SK-MEL-5 (cell line): ENCODE data around the gene GPR78. TPM values are rescaled to one million over a fixed set of nuclear protein-coding genes. Genes with fewer than 3 reads are reported as not detected.

ENCODE experiments used
- DNase-seq: peaks from one replicate; pipeline ENCODE4 v3.0.0-alpha.2; 2016; ENCODE audit warnings: low read depth, low spot score
- in situ Hi-C: cut with HindIII; loops from 2 replicates; pipeline ENCODE4 v1.10.0; 2016; ENCODE audit warnings: low sequenced_read_pairs, high pct_unique_total_duplicates, low pct_unique_long_range_greater_than_20kb
- total RNA-seq: library from RNA; depleted of rRNA; stranded (reverse); fragments of >200 nt; shearing (Covaris generic); gene quantifications from 2 replicates; pipeline ENCODE4 v1.2.3, GENCODE V29; 2014

GPR78 gene
- total RNA-seq, 1 experiment from 2014 or later, result not detected

GRCh38 chr4:8578717-8579116 lies 1.5 kb upstream of the GPR78 start:
- in situ Hi-C loops, result no loop called here
- no peak for DNase-seq

DNA sequence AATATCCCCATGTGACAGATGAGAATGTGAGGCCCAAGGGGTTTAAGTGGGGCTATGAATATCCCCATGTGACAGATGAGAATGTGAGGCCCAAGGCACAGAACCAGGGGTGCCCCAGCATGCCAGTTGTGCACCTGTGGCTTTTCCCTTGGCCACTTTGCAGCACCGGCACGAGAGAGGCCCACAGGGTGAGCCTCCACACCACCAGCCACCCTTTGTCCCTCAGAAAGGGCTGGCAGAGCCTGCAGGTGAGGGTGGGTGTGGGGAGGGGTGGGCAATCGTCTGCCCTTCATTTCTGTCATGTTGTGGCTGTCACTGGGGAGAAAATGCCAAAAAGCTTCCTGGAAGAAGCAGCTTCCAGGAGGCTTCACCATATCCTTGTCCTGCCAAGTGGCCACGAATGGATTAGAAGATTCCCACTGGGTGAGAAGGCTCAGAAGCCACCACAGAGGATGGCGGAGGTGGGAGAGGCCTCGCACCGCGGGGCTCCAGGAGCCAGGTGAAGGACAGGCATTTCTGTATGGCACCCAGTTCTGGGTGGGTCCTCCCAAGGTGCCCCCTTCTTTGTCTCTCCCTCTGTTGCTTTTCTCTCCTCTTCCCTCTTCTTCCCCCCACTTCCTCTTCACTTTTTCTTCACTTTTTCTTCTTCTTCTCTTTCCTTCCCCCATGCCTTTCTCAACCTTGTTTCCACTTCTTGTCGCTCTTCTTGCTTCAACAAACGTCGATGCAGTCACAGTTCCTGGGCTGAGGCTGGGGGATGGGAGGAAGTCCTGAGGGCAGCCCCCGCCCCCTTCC lies 469 bp upstream of the GPR78 start:
- in situ Hi-C loops, result no loop called here
- DNase-seq, result no peak

DNA sequence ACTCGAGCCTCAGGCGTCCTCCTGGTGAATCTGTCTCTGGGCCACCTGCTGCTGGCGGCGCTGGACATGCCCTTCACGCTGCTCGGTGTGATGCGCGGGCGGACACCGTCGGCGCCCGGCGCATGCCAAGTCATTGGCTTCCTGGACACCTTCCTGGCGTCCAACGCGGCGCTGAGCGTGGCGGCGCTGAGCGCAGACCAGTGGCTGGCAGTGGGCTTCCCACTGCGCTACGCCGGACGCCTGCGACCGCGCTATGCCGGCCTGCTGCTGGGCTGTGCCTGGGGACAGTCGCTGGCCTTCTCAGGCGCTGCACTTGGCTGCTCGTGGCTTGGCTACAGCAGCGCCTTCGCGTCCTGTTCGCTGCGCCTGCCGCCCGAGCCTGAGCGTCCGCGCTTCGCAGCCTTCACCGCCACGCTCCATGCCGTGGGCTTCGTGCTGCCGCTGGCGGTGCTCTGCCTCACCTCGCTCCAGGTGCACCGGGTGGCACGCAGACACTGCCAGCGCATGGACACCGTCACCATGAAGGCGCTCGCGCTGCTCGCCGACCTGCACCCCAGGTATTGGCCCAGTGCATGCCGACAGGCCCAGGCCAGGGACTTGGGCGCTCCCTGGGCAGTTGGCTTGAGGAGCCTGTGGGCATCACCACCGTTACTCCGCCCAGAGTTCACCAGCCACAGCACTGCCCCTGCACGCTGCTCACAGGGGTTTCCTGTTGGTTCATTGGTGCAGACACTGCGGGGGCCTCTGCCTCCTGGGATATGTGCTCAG lies 1.1 kb downstream of the GPR78 start:
- in situ Hi-C loops, result no loop called here
- no peak for DNase-seq

DNA sequence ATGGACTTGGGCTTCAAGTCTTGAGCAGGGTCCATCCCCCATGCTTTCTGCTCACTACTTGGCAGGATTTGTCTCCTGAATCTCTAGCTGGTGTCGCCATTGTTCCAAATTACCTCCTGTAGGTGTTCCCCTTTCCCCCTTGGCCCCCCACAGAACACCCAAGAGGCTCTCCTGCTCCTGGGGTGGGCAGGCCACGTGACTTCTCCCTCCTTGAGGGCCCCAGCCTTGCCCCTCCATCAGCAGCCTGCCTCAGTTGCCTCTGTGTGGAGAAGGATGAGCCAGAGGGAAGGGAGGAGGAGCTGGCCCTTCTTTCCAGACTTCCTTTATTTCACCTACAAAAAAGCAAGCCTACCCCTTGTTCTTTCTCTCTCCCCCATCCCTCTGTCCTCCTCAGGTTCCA lies 1.8 kb downstream of the GPR78 start:
- no peak for DNase-seq
- in situ Hi-C loops, result no loop called here

- DNase-seq, result no peak
- in situ Hi-C loops, result no loop called here
These were observed 2.2 kb downstream of the GPR78 start for GRCh38 chr4:8582436-8582835.

DNA sequence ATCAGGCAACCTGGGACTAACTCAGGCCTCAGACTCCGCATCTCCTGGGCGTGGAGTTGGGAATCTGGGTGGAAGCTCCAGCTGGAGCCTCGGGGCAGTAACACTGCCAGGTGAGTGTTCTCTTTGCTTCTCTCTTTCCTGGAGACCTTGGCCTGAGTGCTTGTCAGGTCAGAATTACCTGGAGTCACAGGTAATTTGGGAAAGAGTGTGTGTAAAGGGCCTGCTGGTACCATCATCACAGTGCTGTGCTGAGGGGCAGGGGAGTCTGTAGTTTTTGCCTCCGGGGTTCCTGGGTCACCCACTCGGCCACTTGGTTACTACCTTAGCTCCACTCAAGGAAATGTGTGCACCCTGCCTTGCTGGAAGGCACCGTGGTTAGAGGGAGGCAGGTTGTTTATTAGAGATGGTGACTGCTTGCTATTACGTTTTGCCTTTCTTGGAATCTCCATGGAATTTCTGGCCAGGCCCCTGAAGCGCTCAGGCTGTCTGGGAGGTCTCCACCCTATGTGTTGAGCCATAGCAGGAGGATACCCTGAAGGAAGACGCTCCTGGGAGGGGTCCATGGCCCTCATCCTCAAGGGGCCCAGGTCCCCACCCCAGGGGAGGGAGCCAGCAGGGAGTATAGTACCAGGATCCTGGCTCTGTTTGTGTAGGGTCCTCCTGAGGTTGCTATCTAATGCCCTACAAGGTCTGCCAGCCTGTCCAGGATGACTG lies 2.9 kb downstream of the GPR78 start:
- DNase-seq, result no peak
- in situ Hi-C loops, result no loop called here

DNA sequence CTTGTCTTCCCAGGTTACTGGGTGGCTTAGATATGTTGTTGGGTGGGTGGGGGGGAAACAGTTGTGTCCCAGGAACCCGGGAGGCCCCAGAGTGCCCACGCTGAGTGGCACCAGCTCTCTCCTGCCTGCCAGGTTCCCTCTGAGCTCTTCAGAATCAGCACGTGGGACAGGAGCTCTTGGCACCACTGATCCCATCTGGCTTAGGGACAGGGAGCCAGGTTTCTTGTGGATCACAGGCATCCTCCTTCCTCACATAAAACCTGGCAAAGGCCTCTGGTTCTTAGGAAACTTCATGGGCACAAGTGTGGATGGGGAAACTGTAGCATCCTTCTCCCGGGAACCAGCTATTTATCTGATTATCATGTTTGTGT lies 3.4 kb downstream of the GPR78 start:
- DNase-seq, result no peak
- in situ Hi-C loops, result no loop called here

GRCh38 chr4:8585186-8585585 lies 5.0 kb downstream of the GPR78 start:
- in situ Hi-C loops, result no loop called here
- no peak for DNase-seq

- in situ Hi-C loops, result no loop called here
- DNase-seq, result no peak
These were observed 5.6 kb downstream of the GPR78 start for GRCh38 chr4:8585721-8586212.

- DNase-seq, result no peak
- in situ Hi-C loops, result no loop called here
These were observed 6.1 kb downstream of the GPR78 start for GRCh38 chr4:8586246-8586645.

GRCh38 chr4:8586671-8587468 lies 6.7 kb downstream of the GPR78 start:
- no peak for DNase-seq
- in situ Hi-C loops, result no loop called here

DNA sequence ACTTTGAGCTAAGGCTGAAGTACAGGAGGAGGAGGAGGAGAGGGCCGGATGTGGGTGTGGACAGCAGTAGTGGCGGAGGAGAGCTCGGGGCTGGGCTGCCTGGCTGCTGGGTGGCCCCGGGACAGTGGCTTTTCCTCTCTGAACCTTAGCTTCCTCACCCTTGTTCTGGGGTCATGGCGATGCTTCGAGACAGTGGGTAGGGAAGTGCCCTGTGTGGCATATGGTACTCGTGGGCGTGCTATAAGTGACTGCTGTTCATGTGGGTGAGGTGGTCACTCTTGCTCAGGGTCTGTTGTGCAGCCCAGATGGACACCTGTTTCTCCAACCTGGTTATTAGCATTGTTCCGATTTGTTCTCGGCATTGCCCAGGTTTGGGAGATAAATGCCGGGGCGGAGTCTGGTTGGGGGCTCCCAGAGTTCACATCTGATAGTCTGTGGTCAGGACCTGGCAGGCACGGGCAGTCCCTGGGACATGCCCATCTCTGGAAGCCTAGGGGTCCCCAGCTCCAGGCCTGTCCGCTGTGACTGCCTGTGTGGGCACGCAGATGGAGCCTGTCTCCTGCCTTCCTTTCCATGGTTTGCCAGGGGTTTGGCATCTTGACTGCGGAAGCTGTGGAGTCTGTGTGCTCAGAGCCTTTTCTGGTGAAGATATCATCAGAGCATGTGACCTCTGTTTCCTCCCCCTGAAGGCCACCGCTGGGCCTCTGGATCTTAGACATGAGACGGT lies 7.4 kb downstream of the GPR78 start:
- in situ Hi-C loops, result no loop called here
- no peak for DNase-seq

- DNase-seq, result no peak
- in situ Hi-C loops, result no loop called here
These were observed 7.9 kb downstream of the GPR78 start for GRCh38 chr4:8588196-8588470.

DNA sequence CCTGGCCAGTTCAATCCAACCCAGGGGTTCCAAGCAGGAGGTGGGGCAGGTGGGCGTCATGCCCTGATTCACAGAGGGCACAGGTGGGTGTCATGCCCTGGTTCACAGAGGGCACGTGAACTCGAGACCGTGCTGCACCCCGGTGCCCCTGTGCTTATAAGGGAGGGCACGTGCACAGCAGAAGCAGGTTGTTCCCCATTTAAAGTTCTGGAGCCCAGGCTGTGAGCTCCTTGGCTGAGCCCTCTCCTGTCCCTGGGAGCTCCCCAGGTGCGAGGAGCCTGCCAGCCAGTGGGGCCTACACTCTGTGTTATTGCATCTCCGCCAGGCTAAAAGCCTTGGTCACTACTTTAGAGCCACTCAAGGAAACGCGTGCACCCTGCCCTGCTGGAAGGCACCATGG lies 9.1 kb downstream of the GPR78 start:
- in situ Hi-C loops, result no loop called here
- DNase-seq, result no peak

DNA sequence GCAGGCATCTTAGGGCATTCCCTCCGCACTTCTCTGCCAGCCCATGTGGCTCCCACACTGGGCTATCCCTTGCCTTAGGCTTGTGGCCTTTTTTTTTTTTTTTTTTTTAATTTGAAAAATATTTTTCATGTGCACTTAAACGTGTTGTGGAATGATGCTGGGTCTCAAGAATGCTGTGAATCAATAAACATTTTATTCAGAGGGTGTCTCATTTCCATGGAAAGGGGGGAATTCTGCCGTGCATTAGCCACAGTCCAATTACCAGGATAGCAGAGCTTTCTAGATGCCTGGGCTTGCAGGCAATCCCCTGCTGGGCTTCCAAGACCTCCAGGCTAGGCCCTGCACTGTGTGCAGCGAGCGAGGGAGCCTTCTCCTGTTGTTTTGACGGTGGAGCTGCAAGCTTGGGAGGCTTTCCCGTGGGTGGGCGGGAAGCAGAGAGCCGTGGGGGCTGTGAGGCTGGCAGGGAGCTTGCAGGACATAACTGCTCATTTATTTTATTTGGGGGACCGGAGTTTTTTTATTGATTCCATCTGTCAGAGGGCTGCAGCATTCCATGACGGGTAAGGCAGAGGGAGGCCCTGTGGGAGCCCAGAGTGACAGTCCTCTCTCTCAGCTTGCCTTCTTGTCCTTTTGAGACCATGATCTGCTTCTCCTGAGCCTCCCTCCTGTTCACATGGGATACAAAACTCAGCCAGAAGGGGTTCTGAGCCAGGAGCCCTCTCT lies 9.8 kb downstream of the GPR78 start:
- in situ Hi-C loops, result no loop called here
- DNase-seq, result no peak

DNA sequence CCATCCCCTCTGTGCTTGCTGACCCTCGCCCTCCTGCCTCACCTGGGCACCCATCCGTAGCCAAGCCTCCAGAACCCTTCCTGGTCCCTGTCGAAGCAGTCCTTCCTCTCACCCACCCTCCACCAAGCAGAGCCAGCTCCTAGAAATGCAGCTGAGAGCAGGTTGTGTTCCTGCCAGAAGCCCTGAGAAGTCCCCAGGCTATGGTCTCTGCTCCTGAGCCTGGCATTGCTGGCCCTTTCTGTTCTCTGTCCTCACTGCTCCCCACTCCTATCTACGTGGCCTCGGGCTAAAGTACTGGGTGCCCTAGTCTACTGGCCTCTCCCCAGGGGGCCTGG lies 10.3 kb downstream of the GPR78 start:
- no peak for DNase-seq
- in situ Hi-C loops, result no loop called here

DNA sequence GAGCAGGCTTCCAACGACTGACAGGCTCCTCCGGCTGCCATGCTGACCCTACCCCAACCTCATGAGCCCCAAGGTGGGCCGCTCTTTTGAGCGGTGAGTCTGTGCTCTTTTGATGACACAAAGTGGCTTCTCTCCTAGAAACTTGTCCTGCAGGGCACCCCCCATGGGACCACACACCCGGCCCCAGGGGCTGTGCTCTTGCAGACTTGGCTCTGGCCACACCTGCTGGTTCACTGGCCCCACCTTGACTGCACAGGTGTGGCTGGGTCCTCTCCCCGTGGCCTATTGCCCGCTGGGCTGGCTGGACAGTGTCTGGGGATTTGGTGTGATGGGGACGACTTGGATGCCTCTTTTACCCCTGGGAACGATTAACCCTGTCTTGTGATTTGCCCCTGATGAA lies 10.9 kb downstream of the GPR78 start:
- in situ Hi-C loops, result no loop called here
- DNase-seq, result no peak
